HL-60 (cell line): ENCODE data around the gene CHN2.

Source experiments
- DNase-seq, 2 experiments: peaks; one replicate each; pipeline ENCODE4 v3.0.0-alpha.2; 2010 to 2020; ENCODE audit warnings: low read depth in 1 of 2, low spot score in 1 of 2
- H3K27ac ChIP-seq: fragments of 250-450 bp; sonication (Bioruptor Pico); replicated peaks from 2 replicates; pipeline ENCODE4 v1.5.1; 2020; ENCODE audit warnings: mild to moderate bottlenecking, moderate library complexity
- H3K27me3 ChIP-seq: fragments of 250-450 bp; sonication (Bioruptor Pico); 2 replicates; pipeline ENCODE4 v1.5.1; 2021; ENCODE audit warnings: mild to moderate bottlenecking, moderate library complexity; ENCODE audit not compliant: insufficient read depth, poor library complexity, severe bottlenecking
- H3K4me3 ChIP-seq: replicated peaks from 2 replicates; pipeline ENCODE4 v1.5.1; 2011; ENCODE audit warnings: mild to moderate bottlenecking, control low read depth, low read length; ENCODE audit not compliant: insufficient read depth
- GABPA ChIP-seq: IDR thresholded peaks from 2 replicates; pipeline ENCODE4 v1.6.1; 2012; ENCODE audit warnings: low read depth
- POLR2AphosphoS5 ChIP-seq: IDR thresholded peaks from 2 replicates; pipeline ENCODE4 v1.6.1; 2012; ENCODE audit warnings: low read depth
- SPI1 ChIP-seq: IDR thresholded peaks from 2 replicates; pipeline ENCODE4 v1.6.1; 2012; ENCODE audit warnings: low read depth, mild to moderate bottlenecking, borderline replicate concordance
- TF ChIP-seq, protein P1 (sequence below): IDR thresholded peaks from 2 replicates; pipeline ENCODE4 v1.6.1; 2012; ENCODE audit warnings: low read depth; ENCODE audit not compliant: insufficient replicate concordance
- TF ChIP-seq, protein P2 (sequence below): IDR thresholded peaks from one replicate; pipeline ENCODE4 v1.5.1; 2011; ENCODE audit warnings: low read length, control low read depth, inconsistent platforms; ENCODE audit not compliant: insufficient read depth

CHN2 gene

DNA sequence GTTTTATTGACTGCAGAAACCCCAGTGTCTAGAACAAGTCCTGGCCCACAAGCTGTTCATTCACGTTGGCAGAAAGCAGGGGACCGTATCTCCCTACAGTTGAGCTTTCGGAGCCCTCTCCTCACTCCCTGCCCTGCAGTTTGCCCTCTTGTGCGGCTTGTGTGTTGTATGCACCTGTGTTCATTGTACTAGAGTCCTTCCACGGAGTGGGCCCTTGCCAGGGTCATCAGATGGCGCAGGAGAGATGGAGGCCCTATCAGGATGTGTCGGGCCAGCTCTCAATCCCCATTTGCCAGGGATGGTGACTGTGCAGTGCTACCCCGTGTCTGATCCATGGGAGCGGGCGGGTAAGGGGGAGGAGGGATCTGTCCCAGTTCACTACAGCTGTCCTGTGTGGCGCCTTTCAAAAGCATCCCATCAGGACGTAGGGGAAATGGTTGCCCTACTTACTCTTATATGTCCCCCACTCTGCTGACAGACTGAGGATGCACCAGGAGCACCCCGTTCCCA, 291.7 kb downstream of the CHN2 start:
- TF ChIP-seq GABPA (no peak), SPI1 (no peak), POLR2AphosphoS5 (no peak)
- TF ChIP-seq, protein P1, sequence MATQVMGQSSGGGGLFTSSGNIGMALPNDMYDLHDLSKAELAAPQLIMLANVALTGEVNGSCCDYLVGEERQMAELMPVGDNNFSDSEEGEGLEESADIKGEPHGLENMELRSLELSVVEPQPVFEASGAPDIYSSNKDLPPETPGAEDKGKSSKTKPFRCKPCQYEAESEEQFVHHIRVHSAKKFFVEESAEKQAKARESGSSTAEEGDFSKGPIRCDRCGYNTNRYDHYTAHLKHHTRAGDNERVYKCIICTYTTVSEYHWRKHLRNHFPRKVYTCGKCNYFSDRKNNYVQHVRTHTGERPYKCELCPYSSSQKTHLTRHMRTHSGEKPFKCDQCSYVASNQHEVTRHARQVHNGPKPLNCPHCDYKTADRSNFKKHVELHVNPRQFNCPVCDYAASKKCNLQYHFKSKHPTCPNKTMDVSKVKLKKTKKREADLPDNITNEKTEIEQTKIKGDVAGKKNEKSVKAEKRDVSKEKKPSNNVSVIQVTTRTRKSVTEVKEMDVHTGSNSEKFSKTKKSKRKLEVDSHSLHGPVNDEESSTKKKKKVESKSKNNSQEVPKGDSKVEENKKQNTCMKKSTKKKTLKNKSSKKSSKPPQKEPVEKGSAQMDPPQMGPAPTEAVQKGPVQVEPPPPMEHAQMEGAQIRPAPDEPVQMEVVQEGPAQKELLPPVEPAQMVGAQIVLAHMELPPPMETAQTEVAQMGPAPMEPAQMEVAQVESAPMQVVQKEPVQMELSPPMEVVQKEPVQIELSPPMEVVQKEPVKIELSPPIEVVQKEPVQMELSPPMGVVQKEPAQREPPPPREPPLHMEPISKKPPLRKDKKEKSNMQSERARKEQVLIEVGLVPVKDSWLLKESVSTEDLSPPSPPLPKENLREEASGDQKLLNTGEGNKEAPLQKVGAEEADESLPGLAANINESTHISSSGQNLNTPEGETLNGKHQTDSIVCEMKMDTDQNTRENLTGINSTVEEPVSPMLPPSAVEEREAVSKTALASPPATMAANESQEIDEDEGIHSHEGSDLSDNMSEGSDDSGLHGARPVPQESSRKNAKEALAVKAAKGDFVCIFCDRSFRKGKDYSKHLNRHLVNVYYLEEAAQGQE, result no peak
- TF ChIP-seq, protein P2, sequence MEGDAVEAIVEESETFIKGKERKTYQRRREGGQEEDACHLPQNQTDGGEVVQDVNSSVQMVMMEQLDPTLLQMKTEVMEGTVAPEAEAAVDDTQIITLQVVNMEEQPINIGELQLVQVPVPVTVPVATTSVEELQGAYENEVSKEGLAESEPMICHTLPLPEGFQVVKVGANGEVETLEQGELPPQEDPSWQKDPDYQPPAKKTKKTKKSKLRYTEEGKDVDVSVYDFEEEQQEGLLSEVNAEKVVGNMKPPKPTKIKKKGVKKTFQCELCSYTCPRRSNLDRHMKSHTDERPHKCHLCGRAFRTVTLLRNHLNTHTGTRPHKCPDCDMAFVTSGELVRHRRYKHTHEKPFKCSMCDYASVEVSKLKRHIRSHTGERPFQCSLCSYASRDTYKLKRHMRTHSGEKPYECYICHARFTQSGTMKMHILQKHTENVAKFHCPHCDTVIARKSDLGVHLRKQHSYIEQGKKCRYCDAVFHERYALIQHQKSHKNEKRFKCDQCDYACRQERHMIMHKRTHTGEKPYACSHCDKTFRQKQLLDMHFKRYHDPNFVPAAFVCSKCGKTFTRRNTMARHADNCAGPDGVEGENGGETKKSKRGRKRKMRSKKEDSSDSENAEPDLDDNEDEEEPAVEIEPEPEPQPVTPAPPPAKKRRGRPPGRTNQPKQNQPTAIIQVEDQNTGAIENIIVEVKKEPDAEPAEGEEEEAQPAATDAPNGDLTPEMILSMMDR, result no peak
- H3K4me3 ChIP-seq, result no peak overlapping the region
- H3K27me3 ChIP-seq, result no peaks in the 10 kb centered on the region
- DNase-seq, result no peak
- no peak overlapping the region for H3K27ac ChIP-seq

DNA sequence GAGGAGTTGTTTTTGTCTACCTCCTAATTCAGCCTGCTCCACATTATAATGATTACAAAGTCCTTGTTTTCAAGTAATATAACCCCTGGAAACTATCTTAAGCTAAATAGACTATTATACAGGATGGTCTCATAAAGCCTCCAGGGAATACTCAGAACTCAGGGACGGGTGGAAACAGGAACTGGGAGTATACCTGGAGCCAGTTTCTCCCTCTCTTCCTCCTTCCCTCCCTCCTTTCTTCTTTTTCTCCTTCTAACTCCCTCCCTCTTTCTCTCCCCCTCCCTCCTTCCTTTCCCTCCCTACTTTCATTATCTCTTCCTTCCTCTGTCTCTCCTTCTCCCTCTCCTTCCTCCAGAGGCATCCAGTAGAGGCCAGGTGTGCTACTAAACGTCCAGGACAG, 292.8 kb downstream of the CHN2 start:
- no peak for DNase-seq
- H3K4me3 ChIP-seq, result no peak overlapping the region
- H3K27ac ChIP-seq, result no peak overlapping the region
- H3K27me3 ChIP-seq, result no peaks in the 10 kb centered on the region
- TF ChIP-seq, protein P2, result no peak
- TF ChIP-seq POLR2AphosphoS5 (no peak), GABPA (no peak), SPI1 (no peak)
- TF ChIP-seq, protein P1, result no peak

GRCh38 chr7:29488203-29488970, 293.8 kb downstream of the CHN2 start:
- Histone ChIP-seq H3K27ac (no peak overlapping the region), H3K27me3 (no peaks in the 10 kb centered on the region), H3K4me3 (no peak overlapping the region)
- no peak for TF ChIP-seq GABPA
- TF ChIP-seq SPI1, result no peak
- TF ChIP-seq, protein P1, result no peak
- no peak for TF ChIP-seq POLR2AphosphoS5
- TF ChIP-seq, protein P2, result no peak
- no peak for DNase-seq
